NB4 (cell line): ENCODE results near the gene ITGB7.

Experiments
- MYC ChIP-seq: IDR thresholded peaks from 2 replicates; pipeline ENCODE4 v1.6.1; 2011; ENCODE audit warnings: low read depth, low read length
- TF ChIP-seq, protein P1 (sequence below): IDR thresholded peaks from one replicate; pipeline ENCODE4 v1.5.1; 2012; ENCODE audit warnings: low read depth, low read length

- TF ChIP-seq, protein P1, sequence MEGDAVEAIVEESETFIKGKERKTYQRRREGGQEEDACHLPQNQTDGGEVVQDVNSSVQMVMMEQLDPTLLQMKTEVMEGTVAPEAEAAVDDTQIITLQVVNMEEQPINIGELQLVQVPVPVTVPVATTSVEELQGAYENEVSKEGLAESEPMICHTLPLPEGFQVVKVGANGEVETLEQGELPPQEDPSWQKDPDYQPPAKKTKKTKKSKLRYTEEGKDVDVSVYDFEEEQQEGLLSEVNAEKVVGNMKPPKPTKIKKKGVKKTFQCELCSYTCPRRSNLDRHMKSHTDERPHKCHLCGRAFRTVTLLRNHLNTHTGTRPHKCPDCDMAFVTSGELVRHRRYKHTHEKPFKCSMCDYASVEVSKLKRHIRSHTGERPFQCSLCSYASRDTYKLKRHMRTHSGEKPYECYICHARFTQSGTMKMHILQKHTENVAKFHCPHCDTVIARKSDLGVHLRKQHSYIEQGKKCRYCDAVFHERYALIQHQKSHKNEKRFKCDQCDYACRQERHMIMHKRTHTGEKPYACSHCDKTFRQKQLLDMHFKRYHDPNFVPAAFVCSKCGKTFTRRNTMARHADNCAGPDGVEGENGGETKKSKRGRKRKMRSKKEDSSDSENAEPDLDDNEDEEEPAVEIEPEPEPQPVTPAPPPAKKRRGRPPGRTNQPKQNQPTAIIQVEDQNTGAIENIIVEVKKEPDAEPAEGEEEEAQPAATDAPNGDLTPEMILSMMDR = no peak
- no peak for TF ChIP-seq MYC
Measured at GRCh38 chr12:53223389-53224060, 16.5 kb upstream of the ITGB7 start.
